ENCODE results near the gene PAQR5.
A peak's percentile ranks its signal among the peaks of the same experiment; 100 is the strongest.
"Not testable (repeated sequence)": the region's sequence is repeated elsewhere in the genome, so short reads cannot be mapped to it uniquely, and the experiment has no call there.

Gene PAQR5

DNA sequence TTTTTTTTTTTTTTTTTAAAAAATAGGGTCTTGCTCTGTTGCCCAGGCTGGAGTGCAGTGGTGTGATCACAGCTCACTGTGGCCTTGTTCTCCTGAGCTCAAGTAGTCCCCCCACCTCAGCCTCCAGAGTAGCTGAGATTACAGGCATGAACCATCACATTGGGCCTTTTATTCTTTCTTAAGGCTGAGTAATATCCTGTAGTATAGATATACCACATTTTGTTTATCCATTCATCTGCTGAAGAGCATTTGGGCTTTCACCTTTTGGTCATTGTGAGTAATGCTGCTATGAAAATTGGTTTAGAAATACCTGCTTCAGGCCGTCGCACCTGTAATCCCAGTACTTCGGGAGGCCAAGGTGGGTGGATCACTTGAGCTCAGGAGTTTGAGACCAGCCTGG, 42.6 kb downstream of the PAQR5 start:
- in situ Hi-C loops (cut with MboI; ENCODE audit: low pct_unique_long_range_greater_than_20kb, low sequenced_read_pairs) = no loop called here

DNA sequence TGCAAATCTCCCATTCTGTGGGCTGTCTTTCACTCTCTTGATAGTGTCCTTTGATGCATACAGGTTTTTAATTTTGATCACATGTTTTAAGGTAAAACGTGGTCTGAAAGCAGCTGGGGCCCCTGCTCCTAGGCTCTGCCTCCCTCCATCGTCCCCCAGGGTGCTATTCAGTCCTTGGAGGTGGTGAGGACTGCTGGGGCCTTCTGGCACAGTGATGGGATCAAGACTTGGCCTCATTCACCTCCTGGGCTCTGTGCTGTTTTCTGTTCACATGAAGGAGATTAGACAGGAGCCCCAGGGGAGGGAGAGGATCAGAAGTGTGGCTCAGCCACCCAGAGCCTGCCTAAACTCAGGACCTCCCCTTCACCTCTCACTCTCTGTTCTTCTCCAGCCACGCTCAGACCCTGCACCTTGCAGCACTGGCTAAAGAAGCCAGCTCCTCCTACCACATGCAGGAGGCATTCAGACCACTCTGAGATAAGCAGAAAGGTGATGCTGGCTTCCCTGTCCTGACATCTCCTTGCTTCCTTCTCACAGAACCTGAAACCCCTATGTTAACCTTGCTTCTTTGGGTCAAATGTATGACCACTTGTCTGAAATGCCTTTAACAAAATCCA, 43.9 kb downstream of the PAQR5 start:
- no peak for DNase-seq
- in situ Hi-C loops (cut with MboI; ENCODE audit: low pct_unique_long_range_greater_than_20kb, low sequenced_read_pairs) = no loop called here

More for the DNA sequence above, 42.6 kb downstream of the PAQR5 start:
- DNase-seq = no peak

DNA sequence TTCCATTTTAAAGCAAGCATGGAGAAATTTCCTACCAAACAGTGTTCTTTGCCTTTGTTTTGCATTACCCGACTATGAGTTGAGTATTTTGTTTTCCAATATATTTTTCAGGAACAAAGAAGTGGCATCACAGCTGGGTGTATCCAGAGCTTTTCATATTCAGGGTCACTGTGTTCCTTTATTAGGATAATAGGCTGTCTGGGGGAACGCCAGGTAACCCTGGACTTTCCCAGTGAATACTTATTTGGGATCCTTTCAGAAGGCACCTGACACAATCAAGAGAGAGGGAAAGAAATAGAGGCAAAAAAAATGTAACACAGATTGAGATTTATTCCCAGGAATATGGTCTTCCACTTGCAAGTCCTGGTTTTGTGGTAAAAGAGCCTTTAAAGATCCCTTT, 44.4 kb downstream of the PAQR5 start:
- in situ Hi-C loops (cut with MboI; ENCODE audit: low pct_unique_long_range_greater_than_20kb, low sequenced_read_pairs) = no loop called here
- no peak for DNase-seq

DNA sequence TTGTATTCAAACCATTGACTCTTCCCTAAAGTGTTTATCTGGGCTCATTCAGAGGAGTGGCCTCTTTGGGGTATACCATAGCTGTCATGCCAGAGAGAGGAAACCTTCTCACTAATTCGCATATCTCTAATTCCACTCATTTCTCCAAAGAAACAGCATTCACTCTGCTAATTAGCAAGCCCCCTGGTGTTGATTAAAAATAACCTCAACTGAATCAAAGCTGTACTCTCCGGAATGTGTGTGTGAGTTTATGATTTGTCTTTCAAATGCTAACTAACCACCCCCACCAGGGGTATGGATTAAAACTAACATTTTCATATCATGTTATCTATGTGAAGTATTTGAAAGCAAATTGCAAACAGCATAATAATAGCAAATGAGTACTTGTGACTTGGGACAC, 45.5 kb downstream of the PAQR5 start:
- in situ Hi-C loops (cut with MboI; ENCODE audit: low pct_unique_long_range_greater_than_20kb, low sequenced_read_pairs) = no loop called here
- no peak for DNase-seq

DNA sequence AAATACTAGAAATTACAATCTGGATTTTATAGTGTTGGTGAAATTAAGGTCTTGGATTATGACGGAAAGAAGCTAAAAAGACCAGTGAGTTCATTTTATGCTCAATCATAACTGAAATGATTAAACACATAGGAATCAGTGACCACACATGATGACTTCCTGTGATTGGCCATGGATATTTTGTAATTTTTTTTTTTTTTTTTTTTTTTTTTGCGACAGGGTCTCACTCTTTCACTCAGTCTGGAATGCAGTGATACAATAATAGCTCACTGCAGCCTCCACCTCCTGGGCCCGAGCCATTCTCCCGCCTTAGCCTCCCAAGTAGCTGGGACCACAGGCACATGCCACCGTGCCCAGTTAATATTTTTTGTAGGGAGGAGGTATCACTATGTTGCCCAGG, 47.4 kb downstream of the PAQR5 start:
- DNase-seq = no peak
- in situ Hi-C loops (cut with MboI; ENCODE audit: low pct_unique_long_range_greater_than_20kb, low sequenced_read_pairs) = no loop called here

DNA sequence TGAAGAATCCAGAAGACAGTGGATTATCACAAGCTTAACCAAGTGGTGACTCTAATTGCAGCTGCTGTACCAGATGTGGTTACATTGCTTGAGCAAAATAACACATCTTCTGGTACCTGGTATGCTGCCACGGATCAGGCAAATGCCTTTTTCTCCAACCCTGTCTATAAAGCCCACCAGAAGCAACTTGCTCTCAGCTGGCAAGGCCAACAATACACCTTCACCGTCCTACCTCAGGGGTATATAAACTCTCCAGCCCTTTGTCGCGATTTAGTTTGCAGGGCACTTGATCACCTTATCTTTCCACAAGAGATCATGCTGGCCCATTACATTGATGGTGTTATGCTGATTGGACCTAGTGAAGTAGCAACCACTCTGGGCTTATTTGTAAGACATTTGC, 52.6 kb downstream of the PAQR5 start:
- no peak for DNase-seq
- in situ Hi-C loops (cut with MboI; ENCODE audit: low pct_unique_long_range_greater_than_20kb, low sequenced_read_pairs) = no loop called here

DNA sequence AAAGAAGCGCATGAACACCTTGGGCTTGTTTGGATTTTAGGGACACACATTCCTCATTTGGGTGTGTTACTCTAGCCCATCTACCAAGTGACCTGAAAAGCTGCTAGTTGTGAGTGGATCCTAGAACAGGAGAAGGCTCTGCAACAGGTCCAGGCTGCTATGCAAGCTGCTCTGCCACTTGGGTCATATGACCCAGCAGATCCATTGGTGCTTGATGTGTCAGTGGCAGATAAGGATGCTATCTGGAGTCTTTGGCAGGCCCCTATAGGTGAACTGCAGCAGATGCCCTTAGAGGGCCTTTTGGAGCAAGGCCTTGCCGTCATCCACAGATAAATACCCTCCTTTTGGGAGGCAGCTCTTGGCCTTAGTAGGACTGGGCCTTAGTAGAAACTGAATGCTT, 53.2 kb downstream of the PAQR5 start:
- in situ Hi-C loops (cut with MboI; ENCODE audit: low pct_unique_long_range_greater_than_20kb, low sequenced_read_pairs) = no loop called here
- DNase-seq = no peak

DNA sequence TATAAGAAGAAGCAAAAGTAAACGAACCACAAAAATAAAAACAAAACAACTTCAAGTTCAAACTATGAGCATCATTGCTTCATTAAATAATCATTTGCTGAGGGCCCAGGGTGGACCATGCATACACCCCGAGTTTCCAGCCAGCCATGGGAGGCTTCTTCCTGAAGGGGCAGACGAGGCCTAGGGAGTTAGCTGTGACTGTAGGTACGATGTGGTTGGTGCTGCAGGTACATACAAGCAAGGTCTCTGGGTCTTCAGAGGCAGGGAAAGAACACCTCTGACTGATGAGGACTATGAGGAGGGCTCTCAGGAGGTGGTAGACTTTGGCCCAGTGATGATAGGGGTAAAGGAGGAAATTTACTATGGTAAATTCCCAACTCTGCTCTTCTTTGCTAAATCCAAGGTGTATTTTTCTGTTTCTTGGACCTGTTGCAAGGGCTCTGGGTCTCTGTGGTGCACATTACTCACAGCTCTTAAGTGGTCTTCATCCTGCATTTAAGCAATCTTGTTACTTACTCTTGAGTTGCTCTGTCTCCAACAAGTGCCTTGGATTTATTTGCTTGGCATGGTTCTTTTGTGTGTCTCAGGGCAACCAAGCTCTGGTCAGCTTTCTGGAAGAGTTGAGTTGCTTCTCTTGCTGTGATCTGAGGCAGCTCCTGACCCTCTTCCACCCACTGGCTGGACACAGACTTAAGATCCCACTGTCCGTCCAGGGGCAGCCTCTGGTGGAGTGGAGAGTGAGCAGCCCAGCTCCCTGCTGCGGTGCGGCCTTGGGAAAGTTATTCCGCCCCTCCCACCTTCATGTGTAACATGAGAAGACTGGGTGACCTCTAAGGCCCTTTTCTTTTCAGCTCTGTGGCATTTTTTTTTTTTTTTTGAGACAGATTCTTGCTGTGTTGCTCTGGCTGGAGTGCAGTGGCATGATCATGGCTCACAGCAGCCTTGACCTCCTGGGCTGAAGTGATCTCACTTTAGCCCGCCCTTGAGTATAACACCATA, 59.4 kb downstream of the PAQR5 start:
- in situ Hi-C loops (cut with MboI; ENCODE audit: low pct_unique_long_range_greater_than_20kb, low sequenced_read_pairs) = no loop called here
- DNase-seq = no peak

DNA sequence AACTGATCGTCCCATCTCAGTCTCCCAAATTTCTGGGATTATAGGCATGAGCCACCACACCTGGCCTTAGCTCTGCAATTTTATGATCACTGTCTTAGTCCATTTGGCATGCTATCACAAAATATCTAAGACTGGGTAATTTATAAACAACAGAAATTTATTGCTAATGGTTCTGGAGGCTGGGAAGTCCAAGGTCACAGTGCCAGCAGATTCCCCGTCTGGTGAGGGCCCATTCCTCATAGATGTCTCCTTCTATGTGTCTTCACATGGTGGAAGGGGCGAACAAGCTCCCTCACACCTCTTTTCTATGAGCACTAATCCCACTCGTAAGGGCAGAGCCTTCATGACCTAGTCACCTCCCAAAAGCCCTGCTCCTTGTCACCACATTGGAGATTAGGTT, 60.1 kb downstream of the PAQR5 start:
- no peak for DNase-seq
- in situ Hi-C loops (cut with MboI; ENCODE audit: low pct_unique_long_range_greater_than_20kb, low sequenced_read_pairs) = no loop called here

DNA sequence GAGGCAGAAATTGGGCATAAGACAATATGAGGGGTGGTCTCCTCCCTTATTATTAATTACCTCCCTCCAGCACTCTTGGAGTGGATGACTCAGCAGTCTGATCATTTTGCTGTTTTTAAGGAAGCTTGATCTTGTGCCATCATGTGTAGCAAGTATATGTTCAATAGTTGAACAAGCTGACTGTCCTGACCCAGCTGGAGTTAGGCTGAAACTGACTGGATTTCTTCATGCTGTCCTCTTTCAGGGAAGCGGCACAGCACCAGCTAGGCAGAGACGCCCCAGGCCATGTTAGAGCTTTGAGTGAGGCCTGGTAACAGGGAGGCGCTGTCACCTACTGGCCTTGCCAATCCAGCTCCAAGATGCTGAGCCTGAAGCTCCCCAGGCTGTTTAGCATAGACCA, 61.0 kb downstream of the PAQR5 start:
- in situ Hi-C loops (cut with MboI; ENCODE audit: low pct_unique_long_range_greater_than_20kb, low sequenced_read_pairs) = no loop called here
- no peak for DNase-seq

DNA sequence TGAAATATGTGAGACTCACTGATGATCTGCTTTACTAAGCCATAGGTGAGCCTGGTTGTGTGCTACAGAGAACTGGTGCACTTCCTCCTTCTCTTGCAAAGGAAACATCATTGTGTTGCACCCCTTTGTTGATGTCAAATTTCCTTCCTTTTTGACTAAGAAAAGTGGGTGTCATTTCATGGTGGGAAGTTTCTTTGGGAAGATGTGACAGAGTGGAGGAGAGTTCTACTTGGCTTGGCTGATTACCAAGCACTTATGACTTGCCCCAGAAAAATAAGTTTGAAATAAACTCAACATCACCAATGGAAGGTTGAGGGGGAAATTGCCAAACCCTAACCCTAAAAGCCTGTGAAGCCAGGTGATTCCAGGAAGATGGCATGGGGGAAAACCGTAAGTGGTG, 61.9 kb downstream of the PAQR5 start:
- no peak for DNase-seq
- in situ Hi-C loops (cut with MboI; ENCODE audit: low pct_unique_long_range_greater_than_20kb, low sequenced_read_pairs) = no loop called here

DNA sequence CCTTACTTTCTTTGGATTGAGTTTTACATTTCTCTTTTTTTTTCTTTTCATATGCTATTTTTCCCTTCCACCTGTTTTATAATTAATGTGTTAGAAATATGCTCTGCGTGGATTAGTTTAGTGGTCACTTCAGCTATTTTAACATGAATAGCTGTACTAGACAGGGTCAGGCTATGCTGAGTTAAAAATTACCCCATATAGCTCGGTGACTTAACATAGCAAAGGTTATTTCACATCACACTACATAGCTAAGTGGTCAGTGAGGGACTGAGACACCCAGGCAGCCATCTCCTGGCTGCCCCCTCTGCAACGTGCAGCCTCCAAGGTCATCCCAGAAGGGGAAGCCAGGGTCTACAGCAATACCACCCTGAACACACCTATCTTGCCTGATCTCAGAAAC, 68.5 kb downstream of the PAQR5 start:
- in situ Hi-C loops (cut with MboI; ENCODE audit: low pct_unique_long_range_greater_than_20kb, low sequenced_read_pairs) = no loop called here
- DNase-seq = no peak

DNA sequence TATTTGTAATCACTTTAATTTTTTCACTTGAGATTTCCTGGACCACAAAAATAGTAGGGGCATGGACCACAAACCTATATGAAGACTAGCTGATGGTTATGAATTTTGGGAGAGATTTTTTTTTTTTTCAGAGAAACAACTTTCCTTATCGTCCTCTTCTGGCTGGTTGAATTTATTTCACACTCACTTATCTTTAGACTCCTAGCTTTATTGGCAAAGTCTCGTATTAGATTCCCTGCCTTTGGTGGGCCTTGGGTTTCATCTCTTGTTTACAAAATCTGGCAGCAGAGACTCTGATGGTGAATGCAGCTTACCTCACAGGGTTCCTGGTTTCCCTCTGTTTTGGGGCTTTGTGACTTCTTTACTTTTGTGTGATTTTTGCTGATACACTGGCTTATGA, 70.9 kb downstream of the PAQR5 start:
- in situ Hi-C loops (cut with MboI; ENCODE audit: low pct_unique_long_range_greater_than_20kb, low sequenced_read_pairs) = no loop called here
- DNase-seq = no peak

DNA sequence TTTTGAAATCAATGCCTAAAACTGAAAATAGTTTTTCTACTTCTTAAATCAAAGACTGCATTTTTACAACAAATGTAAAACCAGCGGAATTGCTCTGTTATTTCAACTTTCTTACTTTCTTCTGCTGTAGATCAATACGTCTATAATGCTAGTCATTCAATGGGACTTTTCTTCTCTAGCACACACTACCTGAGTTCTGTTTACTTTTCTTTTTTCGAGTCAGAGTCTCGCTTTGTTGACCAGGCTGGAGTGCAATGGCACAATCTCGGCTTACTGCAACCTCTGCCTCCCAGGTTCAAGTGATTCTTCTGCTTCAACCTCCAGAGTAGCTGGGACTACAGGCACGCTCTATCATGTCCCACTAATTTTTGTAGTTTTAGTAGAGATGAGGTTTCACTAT, 74.7 kb downstream of the PAQR5 start:
- in situ Hi-C loops (cut with MboI; ENCODE audit: low pct_unique_long_range_greater_than_20kb, low sequenced_read_pairs) = no loop called here
- DNase-seq = no peak

DNA sequence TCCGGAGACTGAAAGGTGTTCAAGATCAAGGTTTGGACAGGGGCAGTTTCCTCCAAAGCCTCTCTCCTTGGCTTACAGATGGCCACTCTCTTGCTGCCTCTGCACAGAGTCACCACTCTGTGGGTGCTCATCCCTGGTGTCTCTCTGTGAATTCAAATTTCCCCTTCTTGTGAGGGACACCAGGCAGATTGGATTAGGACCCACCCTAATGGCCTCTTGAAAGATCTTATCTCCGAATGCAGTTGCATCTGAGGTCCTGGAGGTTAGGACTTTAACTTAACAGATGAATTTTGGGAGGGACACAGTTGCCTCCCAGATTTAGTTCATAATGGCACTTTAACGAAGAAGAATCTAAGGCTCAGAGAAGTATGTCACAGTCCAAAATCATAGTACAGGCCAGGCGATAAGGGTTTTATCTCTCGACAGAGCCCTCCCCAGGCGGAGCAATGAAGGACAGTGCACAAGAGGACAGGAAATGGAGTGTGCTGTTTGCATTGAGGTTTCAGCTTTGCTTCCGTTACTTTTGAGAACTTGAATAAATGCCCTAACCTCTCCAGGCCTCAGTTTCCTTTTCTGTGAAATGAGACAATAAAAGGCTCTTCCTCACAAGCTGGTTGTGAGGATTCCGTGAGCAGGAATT, 76.6 kb downstream of the PAQR5 start:
- in situ Hi-C loops (cut with MboI; ENCODE audit: low pct_unique_long_range_greater_than_20kb, low sequenced_read_pairs) = loop anchor here (25.0 kb wide), 1 partner anchor 313 kb away; no protein-coding TSS in a partner anchor
- DNase-seq = no peak

DNA sequence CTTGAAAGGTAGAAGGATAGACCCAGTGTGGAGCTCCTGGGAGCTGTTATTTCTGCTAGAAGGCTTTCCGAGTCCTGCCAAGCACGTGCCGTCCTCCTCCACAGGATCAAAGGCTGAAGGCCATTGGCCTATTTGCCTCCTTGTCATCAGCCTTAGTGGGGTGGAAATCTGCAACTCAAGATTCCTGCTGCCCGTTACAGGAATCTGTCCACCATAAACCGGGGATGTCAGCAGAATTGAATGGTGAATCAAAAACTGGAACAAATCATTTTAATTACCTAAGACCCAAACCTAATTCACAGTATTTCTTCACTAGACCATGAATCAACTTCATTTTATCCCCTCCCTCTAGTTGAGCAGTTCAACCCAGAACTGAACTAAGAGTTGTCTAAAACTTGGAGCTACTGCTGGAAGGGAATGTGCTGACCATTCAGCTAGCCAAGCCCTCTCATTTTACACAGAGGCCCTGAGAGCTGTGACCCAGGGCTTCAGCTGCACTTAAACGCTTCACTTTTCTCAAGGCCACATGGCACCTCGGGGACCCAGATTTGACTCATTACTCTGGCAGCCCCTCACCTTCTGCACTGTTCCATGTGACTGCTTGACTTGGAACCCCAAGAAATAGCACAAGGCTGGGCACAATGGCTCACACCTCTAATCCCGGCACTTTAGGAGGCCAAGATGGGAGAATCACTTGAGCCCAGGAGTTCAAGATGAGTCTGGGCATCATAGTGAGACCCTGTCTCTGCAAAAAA, 78.7 kb downstream of the PAQR5 start:
- no peak for DNase-seq
- in situ Hi-C loops (cut with MboI; ENCODE audit: low pct_unique_long_range_greater_than_20kb, low sequenced_read_pairs) = loop anchor here (25.0 kb wide), 1 partner anchor 315 kb away; no protein-coding TSS in a partner anchor

DNA sequence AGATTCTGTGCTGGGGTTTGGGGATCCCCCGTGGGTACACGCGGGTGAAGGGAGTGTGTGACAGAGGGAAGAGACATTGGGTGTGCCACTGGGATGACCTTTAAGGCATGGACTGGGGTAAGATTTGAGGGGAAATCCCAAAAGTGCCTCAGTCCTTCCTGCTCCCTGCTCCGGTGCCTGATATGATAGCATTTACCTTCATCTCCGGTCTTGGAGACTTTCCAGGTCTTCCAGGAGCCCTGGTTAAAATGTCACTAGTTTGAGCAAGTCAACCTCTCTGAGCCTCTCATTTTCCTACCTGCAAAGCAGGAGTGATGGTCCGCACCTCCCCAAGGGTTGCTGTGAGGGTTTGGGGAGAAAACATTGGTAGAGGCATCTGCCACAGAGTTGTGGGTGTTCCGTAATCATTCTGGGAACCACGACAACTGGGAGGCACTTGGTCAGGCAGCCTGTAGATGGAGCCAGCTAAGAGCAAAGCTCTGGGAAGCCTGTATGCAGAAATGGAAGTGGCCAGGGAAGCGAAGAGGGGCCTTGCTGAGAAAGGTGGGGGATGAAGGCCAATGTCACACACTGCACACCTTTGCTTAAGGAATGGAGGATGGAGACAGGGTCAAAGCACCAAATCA, 81.5 kb downstream of the PAQR5 start:
- in situ Hi-C loops (cut with MboI; ENCODE audit: low pct_unique_long_range_greater_than_20kb, low sequenced_read_pairs) = loop anchor here (25.0 kb wide), 1 partner anchor 318 kb away; no protein-coding TSS in a partner anchor
- DNase-seq = peak; percentile 26

DNA sequence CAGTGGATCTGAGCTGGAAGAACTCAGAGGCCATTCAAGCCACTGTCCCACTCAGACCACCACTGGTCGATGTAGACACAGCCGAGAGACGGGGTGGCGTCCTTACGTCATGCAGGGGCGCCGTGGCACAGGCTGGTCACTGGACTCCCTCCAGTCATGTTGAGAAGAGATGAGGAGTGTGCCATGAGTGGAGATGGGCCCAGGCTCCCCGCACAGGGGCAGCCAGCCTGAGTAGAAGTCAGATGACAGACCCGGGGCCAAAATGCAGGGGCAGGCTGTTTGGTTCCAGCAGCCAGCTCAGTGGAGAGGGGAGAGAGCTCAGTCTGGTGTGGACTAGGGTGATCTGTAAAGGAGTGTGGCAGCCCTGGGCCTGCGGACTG, 82.0 kb downstream of the PAQR5 start:
- in situ Hi-C loops (cut with MboI; ENCODE audit: low pct_unique_long_range_greater_than_20kb, low sequenced_read_pairs) = loop anchor here (25.0 kb wide), 1 partner anchor 318 kb away; no protein-coding TSS in a partner anchor
- no peak for DNase-seq

DNA sequence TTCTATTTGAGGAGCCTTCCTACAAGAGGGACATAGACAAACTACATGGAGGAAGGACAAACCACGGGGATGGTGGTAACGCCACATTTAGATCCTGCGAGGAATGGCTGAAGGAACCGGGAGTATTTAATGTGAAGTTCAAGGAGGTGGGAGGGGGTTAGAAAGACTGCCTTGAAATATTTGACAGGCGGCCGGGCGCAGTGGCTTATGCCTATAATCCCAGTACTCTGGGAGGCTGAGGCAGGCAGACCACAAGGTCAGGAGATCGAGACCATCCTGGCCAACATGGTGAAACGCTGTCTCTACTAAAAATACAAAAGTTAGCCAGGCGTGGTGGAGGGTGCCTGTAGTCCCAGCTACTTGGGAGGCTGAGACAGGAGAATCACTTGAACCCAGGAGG, 83.5 kb downstream of the PAQR5 start:
- not testable (repeated sequence) for DNase-seq
- in situ Hi-C loops (cut with MboI; ENCODE audit: low pct_unique_long_range_greater_than_20kb, low sequenced_read_pairs) = loop anchor here (25.0 kb wide), 1 partner anchor 320 kb away; no protein-coding TSS in a partner anchor
